Glomerular visceral epithelial cell (primary cell): ENCODE data around the gene ADI1.
"Not testable (repeated sequence)": the region's sequence is repeated elsewhere in the genome, so short reads cannot be mapped to it uniquely, and the experiment has no call there.

Source experiments
- DNase-seq: peaks from one replicate; pipeline ENCODE4 v3.0.0-alpha.2; 2016; ENCODE audit errors: extremely low spot score

The ADI1 gene

GRCh38 chr2:3493615-3494007 lies 25.7 kb downstream of the ADI1 start:
- DNase-seq = no peak

GRCh38 chr2:3492951-3493614 lies 26.2 kb downstream of the ADI1 start:
- no peak for DNase-seq

- DNase-seq = not testable (repeated sequence)
These were observed 26.9 kb downstream of the ADI1 start for GRCh38 chr2:3492475-3492787.

GRCh38 chr2:3491716-3492474 lies 27.4 kb downstream of the ADI1 start:
- no peak for DNase-seq

GRCh38 chr2:3491306-3491705 lies 28.0 kb downstream of the ADI1 start:
- no peak for DNase-seq

GRCh38 chr2:3490191-3491170 lies 28.9 kb downstream of the ADI1 start:
- DNase-seq = no peak

- DNase-seq = no peak
These were observed 29.6 kb downstream of the ADI1 start for GRCh38 chr2:3489764-3490115.

- no peak for DNase-seq
These were observed 30.2 kb downstream of the ADI1 start for GRCh38 chr2:3488855-3489763.

GRCh38 chr2:3488061-3488531 lies 31.2 kb downstream of the ADI1 start:
- DNase-seq = no peak

GRCh38 chr2:3487432-3487831 lies 31.9 kb downstream of the ADI1 start:
- no peak for DNase-seq

GRCh38 chr2:3487028-3487425 lies 32.3 kb downstream of the ADI1 start:
- DNase-seq = no peak

GRCh38 chr2:3486047-3487027 lies 33.0 kb downstream of the ADI1 start:
- no peak for DNase-seq

GRCh38 chr2:3485166-3485565 lies 34.2 kb downstream of the ADI1 start:
- DNase-seq = no peak

GRCh38 chr2:3483986-3484960 lies 35.1 kb downstream of the ADI1 start:
- DNase-seq = no peak

GRCh38 chr2:3483227-3483985 lies 35.9 kb downstream of the ADI1 start:
- DNase-seq = no peak

GRCh38 chr2:3482363-3482821 lies 36.9 kb downstream of the ADI1 start:
- no peak for DNase-seq

- no peak for DNase-seq
These were observed 37.5 kb downstream of the ADI1 start for GRCh38 chr2:3481736-3482362.

- DNase-seq = no peak
These were observed 38.3 kb downstream of the ADI1 start for GRCh38 chr2:3481011-3481400.
